Epidermal melanocyte (primary cell): ENCODE measurements around the gene DCTN5.
"Not testable (repeated sequence)": the region's sequence is repeated elsewhere in the genome, so short reads cannot be mapped to it uniquely, and the experiment has no call there.

Experiments
- DNase-seq: peaks from one replicate; pipeline ENCODE4 v3.0.0; 2011; ENCODE audit warnings: low spot score; ENCODE audit not compliant: insufficient read length

DCTN5 gene

DNA sequence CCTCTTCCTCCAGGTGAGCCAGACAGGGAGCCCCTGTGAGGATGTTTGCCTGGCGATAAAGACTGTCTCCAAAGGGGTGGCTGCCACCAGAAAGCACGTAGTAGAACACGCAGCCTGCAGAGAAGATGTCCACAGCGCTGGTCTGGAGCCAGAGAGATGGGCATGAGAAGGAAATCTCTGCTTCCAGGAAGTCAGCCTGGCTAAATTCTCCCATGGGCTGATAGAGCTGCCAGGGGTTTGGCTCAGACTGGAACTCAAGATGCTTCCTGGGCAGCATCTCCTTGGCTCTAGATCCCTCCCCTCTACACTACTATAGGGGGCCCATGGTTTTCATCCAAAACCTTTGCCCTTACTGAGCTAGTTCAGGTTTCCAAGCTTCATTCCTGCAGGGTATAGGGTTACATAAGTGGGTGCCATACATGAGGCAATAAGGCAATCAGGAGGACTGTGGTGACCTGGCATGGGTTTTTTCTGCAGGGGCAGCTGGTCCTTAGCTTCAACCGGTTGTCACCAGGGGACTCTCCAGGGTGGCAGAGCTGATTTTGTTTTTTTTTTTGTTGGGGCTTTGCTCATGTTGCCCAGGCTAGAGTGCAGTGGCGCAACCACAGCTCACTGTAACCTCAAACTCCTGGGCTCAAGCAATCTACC is 51.0 kb downstream of the DCTN5 start:
- DNase-seq: no peak

DNA sequence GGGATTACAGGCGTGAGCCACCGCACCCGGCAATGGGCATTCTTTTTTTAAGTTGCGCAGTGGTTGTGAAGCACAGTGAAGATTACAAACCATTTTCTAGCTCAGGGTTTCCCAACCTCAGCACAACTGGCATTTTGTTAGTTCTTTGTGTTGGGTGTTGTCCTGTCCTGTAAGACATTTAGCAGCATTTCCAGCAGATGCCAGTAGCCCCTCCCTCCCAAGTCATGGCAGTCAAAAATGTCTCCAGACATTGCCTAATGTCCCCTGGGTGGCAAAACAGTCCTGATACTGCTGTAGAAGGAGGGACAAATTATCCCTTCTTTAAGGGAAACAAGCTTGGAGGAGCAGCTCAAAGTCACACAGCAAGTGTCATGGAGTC is 53.0 kb downstream of the DCTN5 start:
- no peak for DNase-seq

DNA sequence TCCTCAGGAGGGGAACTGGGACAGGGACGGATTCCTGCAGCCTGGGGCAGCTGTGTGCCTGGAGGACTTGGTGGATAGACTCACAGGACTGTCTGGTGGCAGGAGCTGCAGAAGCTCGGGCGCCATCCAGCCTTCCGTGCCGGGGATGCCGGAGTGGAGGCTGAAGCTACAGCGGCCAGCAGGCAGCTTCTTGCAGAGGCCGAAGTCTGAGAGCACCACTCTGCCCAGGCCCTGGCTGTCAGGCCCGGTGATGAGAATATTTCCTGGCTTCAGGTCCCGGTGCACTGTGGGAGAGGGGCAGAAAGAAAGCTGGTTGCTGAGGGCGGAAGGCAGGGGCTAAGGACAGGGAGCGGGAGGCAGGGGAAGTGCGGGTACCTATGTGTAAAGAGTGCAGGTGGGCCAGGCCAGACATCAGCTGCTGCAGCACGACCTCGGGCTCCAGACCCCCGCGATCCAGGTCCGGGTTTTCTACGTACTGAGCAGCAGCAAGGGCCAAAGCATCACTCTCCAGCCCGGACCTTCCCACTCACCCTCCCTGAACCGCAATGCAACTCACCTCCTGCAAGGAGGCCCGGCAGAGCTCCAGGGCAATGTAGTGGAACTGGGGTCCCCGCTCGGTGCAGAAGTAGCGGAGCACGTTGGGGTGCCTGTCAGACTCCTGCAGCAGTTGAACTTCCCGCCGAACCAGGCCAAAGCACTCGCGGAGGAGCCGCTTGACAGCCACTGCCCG is 53.5 kb downstream of the DCTN5 start:
- DNase-seq: no peak

DNA sequence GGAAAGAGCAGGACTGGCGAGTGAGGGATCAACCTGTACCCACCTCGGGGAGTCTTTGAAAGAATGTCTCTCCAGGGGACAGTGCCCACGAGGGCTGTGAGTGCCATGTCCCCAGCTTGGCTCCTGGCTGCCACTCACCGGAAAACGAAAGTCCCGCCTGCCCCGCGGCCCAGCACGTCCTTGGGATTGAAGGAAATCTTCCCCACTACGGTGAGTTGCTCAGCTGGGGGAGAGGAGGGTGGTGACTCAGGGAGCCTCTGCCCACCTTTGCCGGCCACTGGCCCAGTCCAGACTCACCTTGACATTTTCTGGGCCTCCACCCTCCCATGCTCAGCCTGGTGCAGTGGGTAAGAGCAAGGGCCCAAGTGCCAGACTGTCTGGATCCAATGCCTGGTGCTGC is 54.5 kb downstream of the DCTN5 start:
- no peak for DNase-seq

DNA sequence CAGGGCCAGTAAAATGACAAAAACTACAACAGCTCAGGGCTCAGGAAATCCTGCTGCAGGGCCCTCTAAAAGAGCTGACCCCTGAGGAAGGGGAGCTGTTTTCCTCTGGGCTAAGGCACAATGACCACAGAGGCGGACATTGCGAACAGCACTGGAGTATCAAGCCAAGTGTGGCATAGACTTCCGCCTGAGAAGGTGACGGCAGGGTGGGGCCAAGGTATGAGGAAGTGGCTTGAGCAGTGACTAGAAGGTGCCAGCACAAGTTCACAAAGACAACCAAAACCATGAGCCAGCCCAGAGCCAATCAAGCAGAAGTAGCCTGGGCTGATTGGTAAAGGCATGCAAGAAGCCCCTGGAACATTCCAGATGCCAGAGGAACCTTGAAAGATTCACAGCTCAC is 57.8 kb downstream of the DCTN5 start:
- DNase-seq: no peak

DNA sequence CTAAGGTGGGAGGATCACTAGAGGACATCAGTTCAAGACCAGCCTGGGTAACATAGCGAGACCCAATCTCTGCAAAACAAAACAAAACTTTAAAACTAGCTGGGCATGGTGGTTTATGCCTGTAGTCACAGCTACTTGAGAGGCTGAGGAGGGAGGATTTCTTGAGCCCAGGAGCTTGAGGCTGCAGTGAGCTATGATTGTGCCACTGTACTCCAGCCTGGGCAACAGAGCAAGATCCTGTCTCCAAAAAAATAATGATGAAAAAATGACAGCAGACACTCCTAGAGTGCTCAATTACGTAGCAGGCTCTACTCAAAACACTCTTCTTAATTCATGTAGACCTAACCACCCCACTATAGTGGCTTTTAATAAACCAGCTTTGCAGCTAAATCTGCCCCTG is 58.8 kb downstream of the DCTN5 start:
- no peak for DNase-seq

DNA sequence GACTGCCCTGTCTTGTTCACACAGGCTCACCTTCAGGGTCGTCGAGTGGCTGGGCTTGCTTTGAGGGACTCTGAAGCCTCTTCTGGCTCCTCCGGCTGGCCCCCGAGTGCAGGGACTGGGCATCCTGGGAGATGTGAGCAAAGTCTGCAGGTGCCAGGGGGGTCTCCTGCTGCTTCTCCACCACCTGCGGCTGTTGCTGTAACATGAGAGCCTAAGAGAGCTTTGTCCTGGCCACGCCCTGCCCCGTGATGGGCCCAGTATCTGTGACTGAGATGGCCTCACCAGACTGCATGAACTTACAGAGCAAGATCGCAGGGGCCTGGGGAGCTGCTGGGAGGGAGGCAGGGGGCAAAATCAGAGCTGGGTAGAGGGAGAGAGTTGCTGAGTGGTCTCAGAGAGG is 59.2 kb downstream of the DCTN5 start:
- no peak for DNase-seq

DNA sequence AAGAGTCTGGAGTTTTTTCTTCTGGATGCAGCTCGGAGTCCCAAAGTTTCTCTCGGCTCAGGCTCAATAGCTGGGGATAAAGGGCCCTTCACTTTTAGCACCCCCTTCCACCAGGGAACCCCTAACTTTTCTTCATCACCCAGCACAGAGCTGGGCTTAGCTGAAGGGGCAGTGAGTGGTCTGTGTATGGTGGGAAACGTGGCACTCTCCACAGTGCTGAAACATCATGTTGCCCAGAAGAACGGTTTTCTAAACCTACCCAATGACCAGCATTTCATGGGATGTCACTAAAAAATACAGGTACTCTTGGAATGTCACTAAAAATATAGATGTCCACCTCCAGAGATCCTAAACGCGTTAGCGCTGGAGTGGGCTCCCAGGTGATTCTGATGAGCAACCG is 59.8 kb downstream of the DCTN5 start:
- no peak for DNase-seq

DNA sequence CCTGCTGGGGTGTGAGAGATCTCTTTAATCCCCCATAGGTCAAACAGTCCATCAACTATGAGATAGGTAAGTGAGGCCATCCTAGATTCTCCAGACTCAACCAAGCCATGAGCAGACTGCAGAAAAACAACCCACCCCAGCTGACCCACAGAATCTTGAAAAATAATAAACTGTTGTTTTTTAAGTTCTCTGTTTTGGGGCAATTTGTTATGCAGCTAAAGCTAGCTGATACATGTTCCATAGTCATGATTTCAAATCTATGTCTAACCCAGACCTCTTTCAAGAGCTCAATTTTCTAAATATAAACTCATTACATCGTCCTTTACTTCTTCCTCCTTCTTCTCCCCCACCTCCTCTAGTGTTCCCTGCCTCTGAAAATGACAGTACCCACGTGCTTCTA is 61.7 kb downstream of the DCTN5 start:
- no peak for DNase-seq

DNA sequence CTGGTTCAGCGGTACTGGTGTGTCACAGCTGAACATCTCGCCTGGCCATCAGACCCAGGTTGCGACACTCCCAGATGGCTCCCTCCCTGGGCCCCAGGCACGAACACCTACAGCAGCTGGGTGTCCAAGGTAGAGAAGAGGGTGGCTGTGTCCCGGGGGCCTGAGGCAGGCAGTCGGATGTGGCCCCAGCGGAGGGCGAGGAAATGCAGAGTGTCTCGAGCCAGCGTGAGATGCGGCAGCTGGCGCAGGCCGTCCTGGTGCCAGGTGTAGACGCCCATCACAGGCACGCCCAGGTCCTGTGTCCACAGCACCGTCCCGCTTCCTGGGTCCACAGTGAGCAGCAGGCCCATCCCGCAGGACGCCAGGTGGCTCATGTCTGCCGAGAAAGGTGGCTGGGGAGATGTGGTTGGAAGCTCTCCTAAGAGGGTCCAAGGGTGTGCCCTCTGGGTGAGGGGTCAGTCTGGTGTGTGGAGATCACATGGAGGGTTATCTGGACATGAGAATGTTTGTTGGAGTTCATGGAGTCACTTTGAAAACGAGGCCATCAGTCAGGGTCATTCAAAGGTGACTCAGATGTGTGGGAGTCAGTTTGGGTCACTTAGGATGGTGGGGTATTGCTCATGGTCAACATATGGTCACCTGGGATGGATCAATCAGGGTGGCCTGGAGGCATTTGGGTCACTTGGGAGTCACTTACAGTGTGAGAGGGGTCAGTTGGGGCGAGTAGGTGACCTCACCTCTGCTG is 63.7 kb downstream of the DCTN5 start:
- no peak for DNase-seq

DNA sequence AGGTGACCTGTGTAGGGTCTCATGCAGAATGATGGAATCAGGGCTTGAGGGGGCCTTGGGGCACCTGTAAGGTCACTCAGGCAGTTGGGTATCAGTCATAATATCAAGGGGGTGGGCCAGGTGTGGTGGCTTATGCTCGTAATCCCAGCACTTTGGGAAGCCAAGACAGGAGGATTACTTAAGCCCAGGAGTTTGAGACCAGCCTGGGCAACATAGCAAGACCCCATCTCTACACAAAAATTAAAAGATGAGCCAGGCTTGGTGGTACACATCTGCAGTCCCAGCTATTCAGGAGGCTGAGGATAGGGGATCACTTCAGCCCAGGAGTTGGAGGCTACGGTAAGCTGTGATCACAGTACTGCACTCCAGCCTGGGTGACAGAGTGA is 64.2 kb downstream of the DCTN5 start:
- DNase-seq: no peak

DNA sequence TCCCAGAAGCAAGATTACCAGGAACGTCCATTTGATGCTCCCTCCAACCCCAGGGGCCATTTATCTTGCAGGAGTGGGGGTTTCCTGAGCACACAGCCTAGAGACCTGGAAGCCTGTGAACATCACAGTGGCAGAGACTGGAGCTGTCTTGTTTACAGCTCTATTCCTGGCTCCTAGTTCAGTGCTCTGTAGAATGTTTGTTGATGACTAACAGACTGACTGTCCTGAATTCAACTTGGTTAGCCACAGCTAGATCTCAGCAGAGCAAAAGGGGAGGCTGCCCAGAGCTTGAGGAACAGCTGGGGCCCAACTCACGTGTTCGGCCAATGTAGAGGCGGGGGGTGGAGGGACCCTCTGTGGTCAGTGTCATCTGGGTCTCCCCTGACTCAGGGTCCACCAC is 65.2 kb downstream of the DCTN5 start:
- no peak for DNase-seq

DNA sequence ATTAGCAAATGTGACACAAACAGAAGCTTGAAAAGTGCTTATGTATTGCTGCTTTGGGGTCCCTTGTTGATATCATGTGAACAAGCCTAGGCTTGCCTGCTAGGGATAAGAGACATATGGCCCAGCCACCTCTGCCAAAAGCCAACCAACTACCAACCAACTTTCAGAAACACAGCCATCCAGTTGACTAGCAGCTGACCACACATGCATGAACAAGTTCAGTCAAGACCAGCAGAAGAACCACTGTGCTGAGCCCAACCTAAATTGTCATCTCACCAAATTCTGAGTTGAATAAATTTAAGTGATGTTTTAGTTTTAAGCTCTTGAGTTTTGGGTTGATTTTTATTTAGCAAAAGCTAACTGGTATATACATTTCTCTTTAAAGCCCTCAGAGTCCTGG is 68.3 kb downstream of the DCTN5 start:
- no peak for DNase-seq

DNA sequence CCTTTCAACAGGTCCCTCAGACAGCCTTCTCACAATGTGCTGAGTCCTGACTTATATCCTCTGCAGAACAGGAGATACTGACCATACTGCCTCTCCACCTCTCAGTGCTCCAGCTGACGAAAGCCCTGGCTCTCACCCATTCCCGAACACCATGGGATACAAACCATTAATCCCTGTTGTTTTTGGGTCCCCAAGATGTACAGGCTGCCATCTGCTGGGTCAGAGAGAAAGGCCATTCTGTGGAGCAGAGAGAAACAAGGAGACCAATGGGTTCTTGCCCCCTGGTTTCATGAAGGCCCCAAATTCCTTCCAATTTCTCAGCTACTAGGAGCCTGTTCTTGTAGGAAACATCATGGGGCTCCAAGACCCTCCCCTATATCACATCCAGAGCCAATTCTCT is 68.7 kb downstream of the DCTN5 start:
- DNase-seq: no peak

DNA sequence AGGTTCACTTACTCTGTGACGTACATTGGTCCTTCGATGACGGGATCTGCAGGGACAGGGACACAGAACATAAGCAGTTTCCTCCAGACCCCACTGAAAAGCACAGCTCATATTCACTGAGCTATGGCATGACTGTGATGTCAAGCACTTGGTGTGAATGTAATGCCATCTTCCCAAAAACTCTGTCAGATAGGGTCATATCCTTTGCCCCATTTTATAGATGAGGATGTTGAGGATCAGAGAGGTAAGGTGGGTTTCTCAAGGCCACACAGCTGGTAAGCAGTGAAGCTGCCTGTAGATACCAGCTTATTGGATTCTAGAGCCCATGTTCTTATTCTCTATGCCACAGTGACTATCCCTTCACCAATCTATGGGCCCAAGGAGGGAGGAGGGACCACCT is 69.2 kb downstream of the DCTN5 start:
- no peak for DNase-seq

DNA sequence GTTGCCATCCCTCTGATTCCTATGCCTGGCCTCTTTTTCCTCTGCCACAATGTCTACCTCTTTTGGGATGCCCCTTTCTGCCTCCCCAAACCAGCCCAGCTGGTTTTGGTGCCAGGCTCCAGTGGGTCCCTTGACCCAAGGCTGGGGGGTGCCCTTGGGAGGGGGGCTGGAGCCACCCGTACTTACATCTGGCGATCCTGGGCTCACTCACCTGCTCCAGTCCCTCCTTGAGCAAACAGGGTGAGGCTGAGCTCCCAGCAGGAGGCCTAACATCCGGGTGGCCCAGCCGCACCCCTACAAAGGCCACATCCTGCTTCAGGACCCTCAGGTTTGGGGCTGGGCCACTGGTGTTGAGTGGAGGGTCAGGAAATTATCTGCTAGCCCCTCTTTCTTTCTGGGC is 70.5 kb downstream of the DCTN5 start:
- DNase-seq: no peak

DNA sequence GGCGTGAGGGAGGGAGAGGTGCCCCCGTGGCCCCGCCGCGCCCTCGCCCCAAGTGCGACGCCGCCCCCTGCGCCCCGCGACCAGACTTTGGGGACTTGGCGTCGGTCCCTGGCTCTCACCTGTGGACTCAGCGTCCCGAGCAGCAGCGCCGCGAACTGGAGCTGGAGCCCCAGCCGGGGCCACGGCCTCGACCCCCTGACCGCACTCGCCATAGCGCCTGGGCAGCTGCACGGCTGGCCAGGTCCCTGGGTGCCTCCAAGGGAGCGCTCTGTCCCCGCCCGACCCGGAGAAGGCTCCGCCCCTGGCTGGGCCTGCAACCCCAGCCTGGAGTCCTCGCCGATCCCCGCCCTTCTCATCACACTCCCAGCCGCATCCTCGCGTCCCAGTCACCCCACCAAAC is 71.7 kb downstream of the DCTN5 start, which contains the start of gene ERN2:
Gene ERN2, minus strand, starts transcription at position 247 of the 400 bp plus-strand sequence. Its CDS starts 35 bp downstream, at position 212.
- no peak for DNase-seq

DNA sequence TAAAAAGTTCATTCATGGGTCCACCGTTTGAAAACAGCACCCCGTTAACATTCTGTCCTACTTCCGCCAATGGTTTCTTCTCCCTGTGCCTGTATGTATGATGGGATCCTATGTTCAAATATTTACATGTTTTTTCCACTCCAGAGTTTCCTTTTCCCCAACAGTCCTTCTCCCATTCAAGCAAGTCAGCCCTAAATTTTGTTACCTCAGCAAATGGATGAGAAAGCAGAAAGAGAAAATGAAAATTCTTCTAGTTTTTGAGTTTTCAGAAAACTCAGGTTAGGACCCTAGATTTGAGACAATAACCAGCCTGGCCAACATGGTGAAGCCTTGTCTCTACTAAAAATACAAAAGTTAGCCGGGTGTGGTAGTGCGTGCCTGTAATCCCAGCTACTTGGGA is 75.2 kb downstream of the DCTN5 start:
- no peak for DNase-seq

DNA sequence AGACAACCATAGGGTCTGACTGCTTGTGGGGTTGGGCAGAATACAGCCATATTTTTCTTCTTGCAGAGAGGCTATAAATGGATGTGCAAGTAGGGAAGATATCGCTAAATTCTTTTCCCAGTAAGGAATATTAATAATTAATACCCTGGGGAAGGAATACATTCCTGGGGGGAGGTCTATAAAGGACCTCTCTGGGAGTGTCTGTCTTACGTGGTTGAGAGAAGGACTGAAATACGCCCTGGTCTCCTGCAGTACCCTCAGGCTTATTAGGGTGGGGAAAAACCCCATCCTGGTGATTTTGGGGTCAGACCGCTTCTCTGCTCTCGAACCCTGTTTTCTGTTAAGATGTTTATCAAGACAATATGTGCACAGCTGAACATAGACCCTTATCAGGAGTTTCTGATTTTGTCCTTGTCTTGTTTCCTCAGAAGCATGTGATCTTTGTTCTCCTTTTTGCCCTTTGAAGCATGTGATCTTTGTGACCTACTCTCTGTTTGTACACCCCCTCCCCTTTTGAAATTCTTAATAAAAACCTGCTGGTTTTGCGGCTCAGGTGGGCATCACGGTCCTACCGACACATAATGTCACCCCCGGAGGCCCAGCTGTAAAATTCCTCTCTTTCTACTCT is 81.5 kb downstream of the DCTN5 start:
- DNase-seq: not testable (repeated sequence)

DNA sequence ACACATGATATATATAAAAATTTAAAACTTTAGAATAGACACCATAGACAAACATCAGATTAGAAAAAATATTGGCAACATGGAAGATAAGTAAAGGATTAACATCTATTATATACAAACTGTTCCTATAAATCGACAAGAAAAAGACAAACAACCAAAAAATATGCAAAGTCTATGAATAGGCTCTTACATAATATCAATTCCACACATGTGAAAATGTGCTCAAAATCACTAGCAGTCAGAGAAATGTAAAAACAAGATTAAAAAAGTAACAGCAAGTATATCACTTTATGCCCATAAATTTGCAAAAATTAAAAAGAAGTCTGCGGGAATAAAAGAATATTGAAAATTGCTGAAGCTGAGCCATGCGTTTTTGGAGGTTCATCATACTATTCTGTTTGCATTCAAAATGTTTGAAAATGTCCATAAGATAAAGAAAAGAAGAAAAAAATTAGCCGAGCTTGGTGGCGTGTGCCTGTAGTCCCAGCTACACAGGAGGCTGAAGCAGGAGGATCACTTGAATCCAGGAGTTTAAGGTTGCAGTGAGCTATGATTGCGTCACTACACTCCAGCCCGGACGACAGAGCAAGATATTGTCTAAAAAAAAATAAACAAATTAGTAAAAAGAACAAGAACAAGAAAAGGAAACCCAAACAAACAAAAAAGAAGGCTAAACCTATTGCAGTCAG is 83.0 kb downstream of the DCTN5 start:
- no peak for DNase-seq

DNA sequence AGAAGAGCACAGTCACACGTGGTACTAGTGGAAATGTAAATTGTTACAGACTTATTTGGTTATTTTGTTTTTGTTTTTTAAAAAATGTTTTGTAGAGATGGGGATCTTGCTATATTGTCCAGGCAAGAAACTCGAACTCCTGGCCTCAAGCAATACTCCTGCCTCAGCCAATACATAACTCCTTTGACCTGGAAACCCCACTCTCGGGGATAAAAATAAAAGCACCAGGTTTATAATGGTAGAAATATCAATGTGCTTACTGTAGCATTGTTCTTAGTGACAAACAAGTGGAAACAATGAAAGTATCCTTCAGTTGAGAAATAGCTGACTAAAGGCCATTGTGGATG is 83.5 kb downstream of the DCTN5 start:
- DNase-seq: no peak

DNA sequence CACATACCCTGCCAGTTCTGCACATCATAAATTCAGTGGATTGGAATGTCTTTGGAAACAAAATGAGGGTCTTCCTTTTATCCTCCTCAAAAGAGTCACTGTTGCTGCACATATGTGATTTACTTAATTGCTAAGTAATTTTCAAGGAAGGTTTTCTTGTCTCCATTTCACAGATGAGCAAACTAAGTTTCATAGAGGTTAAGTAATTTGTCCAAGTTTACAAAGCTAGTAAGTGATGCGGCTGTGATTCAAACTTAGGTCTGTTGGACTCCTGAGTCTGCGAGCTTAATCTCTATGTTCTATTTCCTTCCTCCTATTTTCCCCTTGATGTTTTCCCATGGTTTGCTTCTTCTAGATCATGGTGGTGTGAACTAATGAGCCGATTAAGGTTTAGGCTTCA is 85.4 kb downstream of the DCTN5 start:
- DNase-seq: no peak
